DMS79 (cell line): Measurements from ENCODE around the gene RALGPS1.
A peak's percentile ranks its signal among the peaks of the same experiment; 100 is the strongest.

Source experiments
- DNase-seq: peaks from one replicate; lab custom pipeline; 2025; lab: John Stamatoyannopoulos, UW

RALGPS1 gene

DNA sequence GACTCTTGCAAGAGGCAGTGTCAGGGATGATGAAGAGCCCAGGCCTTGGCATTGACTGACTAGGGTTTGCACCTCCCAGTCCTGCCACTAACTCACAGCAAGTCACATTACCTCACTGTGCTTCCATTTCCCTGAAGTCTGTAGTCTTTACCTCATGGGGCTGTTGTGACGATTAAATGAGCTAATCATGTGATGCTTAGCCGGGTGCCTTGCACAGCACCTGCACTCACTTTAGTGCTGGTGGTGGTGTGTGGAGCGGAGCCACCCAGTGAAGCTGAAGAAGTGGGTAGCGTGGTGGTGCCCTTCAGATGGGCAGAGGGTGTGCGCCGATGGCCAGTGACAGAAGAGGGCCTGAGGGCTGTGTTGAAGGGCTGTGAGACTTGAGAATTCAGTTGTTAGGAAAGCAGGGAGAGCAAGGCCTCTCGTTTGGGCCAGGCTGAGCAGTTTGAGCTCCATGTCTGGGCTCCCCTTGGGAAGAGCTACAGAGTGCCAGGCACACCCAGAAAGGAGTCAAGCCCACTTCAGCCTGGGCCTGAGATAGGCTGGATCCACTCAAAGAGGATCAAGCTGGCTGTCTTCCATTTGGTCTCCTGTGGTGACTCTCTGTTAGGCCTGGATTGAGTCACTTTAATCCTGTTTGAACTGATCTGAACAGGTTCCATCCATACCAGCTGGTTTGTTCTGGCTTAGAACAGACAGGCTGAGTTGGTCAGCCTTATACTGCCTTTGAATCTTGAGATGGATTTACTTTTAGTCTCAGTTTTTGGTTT, 42.5 kb downstream of the RALGPS1 start:
- DNase-seq = peak; percentile 70

DNA sequence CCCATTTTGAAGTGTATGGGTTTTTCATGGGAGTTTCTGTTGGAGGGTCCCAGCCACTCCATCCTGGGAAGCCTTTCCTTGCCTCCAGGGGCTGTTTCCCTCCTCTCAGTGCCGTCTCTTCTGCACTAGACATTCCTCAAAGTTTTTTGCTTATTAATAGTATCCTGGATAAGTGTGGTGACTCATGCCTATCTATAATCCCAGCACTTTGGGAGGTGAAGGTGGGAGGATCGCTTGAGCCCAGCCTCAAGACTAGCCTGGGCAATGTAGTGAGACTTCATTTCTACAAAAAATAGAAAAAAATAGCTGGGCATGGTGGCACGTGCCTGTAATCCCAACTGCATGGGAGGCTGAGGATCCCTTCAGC, 43.1 kb downstream of the RALGPS1 start:
- no peak for DNase-seq

DNA sequence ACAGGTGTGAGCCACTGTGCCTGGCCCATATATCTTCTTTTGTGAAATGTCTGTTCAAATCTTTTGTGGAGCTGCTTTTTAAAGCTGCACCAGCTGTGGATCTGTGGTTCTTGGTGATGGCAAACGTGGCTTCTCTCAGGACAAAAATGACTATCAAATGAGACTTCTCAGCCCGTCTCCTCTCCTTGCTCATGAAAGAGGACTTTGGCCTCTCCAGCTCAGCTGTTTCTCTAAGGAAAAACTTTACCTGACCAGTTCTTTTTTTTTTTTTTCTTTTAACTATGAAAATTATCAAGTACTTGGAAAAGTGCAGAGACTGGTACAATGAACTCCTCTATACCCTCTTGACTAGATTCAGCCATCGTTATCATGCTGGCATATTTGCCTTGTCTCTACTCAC, 44.8 kb downstream of the RALGPS1 start:
- DNase-seq = no peak

DNA sequence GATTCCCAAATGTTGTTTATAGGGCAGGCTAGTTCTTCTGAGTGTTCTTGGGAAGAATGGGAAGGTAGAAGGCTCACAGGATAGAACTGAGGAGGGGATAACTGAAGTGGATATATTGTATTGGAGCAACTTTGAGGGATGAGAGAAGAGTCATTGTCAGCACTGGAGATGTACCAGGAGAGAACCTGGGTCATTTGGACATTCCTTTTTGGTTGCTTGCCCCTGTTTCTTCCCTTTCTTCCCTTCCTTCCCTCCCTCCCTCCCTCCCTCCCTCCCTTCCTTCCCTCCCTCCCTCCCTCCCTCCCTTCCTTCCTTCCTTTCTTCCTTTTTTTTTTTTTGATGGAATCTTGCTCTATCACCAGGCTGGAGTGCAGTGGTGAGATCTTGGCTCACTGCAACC, 45.3 kb downstream of the RALGPS1 start:
- DNase-seq = no peak

DNA sequence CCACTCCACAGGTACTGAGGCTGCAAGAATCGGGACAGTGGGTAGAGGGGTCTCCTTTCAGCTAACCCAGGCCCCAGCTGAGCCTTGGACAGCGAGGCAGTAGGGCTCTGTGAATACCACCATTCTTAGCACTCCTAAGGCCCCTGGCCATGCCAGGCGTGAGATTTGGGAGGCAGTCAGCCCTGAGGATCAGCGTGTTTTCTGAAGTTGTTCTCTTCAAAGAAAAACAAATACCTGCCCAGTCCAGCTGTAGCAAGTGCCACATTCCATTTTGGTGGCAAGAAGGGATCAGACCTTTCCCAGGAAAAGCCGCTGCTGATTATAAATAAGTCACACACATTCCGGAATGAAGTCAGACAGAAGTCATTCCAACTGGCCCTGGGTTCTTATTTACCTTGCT, 47.8 kb downstream of the RALGPS1 start:
- no peak for DNase-seq

DNA sequence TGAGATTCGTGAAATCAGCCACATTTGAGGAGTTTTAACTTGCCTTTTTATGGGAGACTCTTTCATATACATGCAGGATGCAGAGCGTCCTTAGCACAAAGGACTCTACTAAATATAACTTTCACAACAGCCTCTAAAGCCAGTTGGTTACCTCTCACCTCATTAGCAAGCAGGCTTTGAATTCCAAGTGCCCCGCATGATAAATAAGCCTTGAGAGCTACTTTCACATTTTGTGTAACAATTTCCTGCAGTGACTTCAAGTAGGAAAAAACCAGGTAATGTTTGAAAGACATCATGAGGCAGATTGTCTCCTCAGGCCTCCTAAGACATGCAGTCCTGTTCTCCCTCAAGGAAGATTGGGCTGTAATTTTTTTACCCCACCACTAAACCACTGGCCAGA, 50.5 kb downstream of the RALGPS1 start:
- no peak for DNase-seq

DNA sequence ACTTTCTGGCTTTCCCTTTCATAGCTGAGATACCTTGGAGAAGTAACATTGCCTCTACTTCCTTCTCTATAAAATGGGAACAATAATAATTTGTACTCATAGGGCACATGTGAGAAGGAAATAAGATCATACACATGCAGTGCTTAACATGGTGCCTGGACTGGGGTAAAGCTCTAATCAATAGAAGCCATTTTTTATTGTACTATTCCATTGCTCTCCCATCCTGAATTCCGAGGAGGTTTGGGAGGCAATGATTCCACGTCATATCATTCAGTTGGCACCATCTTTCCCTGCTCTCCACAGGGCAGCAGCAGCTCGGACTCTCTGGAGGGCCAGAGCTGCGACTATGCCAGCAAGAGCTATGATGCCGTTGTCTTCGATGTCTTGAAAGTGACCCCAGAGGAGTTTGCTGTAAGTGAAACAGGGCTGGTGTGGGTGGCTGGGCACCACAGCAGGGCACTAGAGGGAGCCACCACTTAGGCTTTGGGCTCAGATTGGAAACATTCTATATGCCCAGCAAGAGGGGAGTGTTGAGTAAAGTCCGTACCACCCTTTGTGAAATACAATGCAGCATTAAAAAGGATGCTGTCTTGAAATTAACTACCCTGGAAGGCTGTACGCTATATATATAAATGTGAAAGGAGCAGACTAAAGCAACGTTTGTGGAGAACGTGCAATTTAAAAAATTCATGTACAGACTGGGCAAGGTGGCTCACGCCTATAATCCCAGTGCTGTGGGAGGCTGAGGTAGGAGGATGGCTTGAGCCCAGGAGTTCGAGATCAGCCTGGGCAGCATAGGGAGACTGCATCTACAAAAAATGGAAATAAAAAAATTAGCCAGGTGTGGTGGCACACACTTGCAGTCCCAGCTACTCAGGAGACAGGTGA, 51.2 kb downstream of the RALGPS1 start:
- no peak for DNase-seq

DNA sequence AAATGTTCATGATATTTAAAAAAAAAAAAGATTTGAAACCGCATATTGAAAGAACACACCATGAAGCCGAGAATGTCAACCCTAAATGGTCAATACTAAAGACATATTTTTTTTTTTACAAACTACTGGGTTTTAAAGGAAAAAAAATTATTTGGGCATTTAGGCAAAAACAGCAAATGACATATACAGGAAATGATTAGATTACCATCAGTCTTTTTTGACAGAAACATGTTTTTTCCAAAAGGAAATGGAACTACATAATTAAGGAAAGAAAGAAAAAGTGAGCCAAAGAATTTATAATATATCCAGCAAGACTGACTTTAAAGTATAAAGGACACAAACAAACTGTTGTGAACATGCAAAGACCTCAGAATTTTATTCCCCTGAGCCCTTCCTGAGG, 56.7 kb downstream of the RALGPS1 start:
- no peak for DNase-seq

DNA sequence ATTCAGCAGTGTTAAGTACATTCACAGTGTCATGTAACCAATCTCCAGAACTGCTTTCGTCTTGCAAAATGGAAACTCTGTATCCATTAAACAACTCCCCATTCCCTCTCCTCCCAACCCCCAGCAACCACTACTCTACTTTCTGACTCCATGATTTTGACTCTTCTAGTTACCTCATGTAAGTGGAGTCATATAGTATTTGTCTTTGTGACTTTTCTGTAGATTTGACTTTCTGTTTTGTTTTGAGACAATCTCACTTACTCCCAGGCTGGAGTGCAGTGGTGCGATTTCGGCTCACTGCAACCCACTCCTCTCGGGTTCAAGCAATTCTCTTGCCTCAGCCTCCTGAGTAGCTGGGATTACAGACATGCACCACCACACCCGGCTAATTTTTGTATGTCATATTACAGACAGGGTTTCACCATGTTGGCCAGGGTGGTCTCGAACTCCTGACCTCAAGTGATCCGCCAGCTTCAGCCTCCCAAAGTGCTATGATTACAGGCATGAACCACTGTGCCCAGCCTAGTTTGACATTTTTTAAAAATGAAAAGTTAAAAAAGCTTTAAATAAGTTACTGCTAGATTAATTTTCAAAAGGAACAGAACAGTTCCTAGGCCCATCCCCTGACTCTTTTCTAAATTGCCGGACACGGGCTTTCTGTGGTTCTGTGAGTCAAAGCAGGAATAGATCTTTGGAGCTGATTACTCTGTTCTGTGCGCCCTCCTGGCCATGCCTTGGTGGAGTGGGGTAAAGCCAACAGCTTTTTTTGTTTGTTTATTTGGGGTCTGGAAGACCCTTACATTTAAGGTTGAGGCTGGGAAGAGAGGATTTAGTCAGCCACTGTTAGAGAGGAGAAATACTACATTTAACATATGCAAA, 59.3 kb downstream of the RALGPS1 start:
- no peak for DNase-seq

DNA sequence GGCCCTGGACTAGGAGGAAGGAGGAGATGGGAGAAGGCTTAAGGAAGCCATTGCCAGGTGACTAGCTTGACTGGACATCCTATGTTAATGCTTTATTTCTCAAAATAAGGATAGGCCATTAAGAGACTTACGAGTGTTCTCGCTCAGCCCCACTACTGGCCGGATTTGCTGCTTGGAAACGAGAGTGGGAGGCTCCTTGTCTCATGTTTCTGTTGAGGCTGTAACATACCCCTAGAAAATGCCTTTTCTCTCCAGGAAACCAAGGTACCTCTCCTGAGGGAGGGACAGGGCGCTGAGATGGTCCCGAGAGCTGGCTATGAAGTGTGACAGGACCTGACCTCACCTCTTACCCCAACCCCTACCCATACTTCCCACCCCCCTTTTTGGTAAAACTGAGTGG, 60.0 kb downstream of the RALGPS1 start:
- DNase-seq = no peak

DNA sequence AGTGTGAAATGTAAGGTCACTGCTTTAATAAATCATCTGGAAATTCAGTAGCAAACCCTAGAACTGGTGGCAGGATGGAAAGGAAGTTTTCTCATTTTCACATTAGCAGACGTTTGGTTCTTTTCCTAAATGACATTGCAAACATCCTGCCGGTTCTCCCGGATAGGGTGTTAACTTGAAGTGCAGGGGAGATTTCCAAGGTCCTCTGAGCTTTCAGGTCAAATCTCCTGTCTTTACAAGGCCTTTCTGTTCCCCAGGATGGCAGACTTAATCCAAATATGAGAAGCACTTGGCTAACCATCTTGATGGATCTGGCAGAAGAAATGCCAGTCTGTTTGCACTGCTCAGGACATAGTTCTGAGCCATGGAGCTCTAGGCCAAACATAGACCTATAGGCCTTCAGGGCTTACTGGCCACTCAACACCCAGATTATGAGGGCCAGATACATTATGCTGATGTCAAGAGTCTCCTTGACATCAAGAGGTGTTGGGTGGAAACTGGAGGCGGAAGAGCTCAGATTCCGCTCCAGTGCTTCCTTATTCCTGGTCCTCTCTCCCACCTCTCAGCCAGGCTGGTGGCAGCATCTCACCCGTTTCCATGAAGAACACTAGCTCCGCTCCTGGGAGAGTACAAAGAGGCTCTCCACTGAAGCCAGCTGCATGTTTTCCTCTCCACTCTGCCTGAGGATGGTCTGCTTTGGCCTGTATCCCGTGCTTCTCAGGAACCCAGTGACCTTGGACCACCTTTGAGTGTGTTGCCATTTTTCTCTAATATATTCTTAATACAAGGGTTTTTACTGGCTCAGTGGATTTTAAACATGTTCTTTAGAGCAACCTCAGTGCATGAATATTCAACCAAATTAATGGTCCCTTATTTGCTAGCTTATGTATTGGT, 61.0 kb downstream of the RALGPS1 start:
- DNase-seq = peak; percentile 54

DNA sequence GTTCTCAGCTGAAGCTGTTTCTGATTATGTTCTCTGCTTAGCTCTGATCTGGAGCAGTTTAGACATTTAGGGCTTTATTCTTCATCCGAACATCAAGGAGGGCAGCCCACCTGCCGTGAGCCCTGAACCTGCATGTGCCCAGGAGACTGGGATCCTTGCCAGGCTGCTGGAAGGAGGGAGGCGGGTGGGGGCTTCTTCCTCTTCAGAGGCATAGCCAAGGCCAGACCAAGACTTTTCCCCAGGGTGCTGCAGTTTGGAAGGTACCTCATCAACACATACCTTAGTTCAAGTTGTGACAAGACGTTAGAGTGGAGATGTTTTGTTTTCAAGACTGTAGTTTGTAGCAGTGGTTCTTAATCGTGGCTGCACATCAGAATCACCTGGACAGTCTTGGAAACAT, 64.9 kb downstream of the RALGPS1 start:
- DNase-seq = peak; percentile 23

DNA sequence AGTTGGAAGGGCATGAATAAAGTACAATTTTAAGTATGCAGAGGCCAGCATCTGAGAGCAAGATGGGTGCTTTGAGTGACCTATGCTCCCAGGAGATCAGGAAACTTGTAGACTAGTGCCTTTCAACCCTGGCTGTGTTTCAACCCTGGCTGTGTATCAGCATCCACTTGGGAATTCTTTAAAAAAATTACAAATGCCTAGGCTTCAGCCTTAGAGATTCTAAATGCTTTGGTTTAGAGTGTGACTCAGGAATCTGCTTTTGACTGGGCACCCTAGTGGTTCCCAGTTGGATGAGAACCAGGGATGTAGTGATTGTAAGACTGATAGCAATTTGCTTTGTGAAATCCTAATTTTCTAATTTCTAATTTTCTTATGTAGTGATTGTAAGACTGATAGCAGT, 65.6 kb downstream of the RALGPS1 start:
- DNase-seq = no peak

DNA sequence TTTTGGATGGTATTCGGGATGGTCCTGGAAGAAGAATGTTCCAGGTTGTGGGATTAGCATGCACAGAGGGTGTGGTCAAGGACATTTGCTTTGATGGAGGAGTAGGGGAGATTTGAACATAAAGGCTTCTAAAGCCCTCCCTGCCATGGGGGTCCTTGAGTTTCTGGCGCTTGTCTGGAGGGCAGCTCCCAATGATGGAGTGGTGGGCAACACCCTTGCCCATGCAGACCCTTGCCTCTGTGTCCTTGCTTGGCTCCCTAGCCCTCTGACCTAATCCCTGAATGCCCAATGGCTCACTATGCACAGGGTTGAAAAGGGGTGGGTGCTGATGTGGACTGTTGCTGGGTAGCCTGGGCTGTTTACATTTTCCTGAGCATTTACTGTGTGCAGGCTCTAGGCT, 66.6 kb downstream of the RALGPS1 start:
- DNase-seq = no peak

DNA sequence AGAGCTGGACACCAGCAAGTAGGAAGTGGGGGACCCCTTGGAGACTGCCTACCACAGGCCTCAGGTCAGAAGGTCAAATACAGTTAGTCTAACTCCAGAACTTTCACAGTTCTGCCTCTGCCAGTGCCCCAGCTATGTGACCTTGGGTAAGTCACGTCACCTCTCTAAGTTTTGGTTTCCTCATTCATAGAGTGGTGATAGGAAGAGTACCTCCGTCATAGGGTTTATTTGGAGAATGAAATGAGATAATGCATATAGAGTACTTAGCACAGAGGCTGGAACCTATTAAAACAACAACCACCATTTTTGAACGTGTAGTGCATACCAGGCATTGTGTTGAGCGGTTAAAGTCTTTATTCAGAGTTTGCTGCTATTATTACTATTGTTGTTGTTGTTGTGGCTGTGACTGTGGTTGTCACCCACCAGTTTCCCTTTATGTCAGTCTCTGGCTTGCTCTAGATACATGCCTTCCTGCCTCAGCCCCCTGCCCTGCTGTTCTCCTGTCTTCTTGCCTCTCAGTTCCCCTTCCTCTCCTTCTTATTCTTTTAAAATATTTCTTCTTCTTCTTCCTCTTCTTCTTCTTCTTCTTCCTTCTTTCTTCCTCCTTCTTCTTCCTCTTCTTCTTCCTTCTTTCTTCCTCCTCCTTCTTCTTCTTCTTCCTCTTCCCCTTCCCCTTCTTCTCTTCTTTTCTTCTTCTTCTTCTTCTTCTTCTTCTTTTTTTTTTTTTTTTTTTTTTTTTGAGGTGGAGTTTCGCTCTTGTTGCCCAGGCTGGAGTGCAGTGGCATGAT, 67.8 kb downstream of the RALGPS1 start:
- DNase-seq = no peak

DNA sequence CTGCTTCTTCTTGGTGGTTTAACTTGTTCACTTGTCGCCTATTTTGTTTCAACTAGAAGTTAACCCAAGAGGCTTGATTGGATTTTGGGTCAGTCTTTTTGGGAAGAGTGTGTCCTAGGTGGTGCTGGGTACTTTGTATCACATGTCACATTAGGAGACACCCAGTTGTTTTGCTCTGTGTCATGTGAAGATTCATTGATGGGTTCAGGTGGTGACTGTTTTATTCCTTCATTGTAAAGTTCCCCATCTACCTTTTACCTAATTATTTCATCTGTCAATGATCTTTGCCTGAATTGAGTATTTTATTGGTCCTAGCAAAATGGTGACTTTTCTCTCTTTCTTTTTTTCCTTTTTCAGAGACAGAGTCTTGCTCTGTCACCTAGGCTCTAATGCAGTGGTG, 69.2 kb downstream of the RALGPS1 start:
- no peak for DNase-seq

DNA sequence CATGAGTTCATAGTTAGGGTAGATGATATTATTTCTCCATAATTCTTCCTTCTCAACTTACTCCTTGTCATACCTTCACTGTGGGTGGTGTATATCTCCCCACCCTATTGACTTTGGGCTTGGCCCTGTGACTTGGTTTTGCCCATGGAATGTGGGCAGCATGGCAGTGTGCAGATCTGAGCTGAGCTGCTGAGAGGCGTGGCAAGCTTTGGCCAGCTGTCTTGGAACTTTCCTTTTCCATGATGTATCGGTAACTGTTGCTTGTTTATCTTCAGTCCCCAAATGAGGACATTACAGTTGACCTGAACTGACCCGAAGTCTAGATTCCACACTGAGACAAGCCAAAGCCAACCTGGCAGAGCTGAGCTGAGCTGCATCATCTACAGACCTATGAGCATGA, 70.4 kb downstream of the RALGPS1 start:
- DNase-seq = no peak

DNA sequence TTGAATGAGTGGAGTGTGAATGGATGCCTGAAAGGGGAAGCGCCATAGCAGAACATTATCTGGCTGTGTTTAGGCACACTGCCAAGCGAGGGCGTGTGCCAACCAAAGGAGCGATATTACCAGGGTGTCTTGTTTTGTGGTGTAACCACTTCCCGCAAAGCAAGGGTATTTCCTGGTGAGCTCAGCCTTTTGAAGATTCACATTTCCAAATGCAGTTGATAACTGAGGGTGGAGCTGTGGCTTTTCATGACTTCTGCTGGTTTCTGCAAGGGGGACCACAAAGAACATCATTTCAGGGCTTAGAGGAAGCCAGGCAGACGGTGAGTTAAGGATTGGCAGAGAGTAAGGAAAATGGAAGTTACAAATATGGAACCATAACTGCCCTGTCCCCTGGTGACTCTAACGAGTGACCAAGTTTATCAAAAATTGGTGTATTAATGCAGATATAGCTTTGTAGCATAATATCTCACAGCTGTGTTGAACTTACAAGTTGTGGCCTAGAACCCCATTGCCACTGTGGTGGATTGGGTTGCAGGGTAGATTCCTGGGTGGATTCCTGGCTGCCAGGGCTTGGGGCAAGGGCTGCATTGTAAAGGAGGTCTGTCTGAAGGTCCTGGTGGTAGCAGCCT, 71.4 kb downstream of the RALGPS1 start:
- DNase-seq = peak; percentile 75

DNA sequence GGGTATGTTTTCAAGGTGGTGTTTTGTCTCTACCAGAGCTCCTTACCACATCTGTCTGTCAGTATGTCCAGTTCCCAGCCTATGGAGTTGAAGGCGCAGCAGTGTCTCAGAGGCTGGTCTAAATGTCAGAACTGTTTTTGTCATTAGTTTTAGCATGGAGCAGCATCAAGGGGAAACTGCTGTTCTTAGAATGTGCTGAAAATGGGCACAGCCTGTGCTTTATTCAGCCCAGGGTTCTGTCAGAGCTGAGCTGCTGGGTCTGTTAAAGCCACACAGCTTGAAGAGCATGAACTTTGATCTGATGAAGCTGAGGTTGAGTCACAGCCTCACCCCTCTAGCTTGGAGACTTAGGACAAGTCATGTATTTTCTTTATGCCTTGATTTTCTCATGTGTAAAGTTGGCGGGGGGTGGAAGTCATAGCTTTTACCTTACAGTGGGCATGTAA, 71.9 kb downstream of the RALGPS1 start:
- no peak for DNase-seq

DNA sequence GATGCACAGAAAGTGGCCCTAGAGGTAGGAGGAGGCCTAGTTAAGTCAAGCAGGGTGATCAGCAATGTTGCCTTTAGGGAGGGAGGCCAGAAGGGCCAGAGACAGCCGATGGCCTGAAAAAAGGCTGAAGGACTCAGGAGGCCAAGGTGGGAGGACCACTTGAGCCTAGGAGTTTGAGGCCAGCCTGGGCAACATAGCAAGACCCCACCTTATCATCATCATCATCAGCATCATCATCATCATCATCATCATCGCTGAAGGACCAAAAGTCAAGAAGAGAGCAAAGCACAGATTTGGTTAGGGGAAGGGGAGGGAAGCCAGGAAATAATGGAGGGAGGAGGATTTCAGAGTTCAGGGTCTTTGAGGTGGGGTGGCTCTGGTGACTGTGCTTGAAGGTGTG, 74.3 kb downstream of the RALGPS1 start:
- no peak for DNase-seq
